GM12865 (cell line): ENCODE results near the gene CBLN1.

Experiments
- DNase-seq: peaks from one replicate; pipeline ENCODE4 v3.0.0; 2010; ENCODE audit warnings: low read depth
- H3K4me3 ChIP-seq: 2 replicates; pipeline ENCODE4 v1.5.1; 2011; ENCODE audit warnings: mild to moderate bottlenecking, low read depth, low read length, control low read depth
- TF ChIP-seq, protein P1 (sequence below): IDR thresholded peaks from 2 replicates; pipeline ENCODE4 v1.5.1; 2011; ENCODE audit warnings: low read length, control low read depth, low read depth, inconsistent platforms; ENCODE audit not compliant: insufficient read depth; ENCODE audit errors: missing control alignments

CBLN1 gene

GRCh38 chr16:49281480-49281842 is at the start of gene CBLN1:
Gene CBLN1, minus strand, starts transcription at chr16:49281838. Its CDS starts 373 bp downstream, at chr16:49281465.
- peak within 1 kb of the TSS; percentile 35 for H3K4me3 ChIP-seq
- TF ChIP-seq, protein P1, sequence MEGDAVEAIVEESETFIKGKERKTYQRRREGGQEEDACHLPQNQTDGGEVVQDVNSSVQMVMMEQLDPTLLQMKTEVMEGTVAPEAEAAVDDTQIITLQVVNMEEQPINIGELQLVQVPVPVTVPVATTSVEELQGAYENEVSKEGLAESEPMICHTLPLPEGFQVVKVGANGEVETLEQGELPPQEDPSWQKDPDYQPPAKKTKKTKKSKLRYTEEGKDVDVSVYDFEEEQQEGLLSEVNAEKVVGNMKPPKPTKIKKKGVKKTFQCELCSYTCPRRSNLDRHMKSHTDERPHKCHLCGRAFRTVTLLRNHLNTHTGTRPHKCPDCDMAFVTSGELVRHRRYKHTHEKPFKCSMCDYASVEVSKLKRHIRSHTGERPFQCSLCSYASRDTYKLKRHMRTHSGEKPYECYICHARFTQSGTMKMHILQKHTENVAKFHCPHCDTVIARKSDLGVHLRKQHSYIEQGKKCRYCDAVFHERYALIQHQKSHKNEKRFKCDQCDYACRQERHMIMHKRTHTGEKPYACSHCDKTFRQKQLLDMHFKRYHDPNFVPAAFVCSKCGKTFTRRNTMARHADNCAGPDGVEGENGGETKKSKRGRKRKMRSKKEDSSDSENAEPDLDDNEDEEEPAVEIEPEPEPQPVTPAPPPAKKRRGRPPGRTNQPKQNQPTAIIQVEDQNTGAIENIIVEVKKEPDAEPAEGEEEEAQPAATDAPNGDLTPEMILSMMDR = no peak
- DNase-seq = no peak

- DNase-seq = no peak
- H3K4me3 ChIP-seq = no peak overlapping the region
- TF ChIP-seq, protein P1 = no peak
Observed at GRCh38 chr16:49330562-49331201, 49.0 kb upstream of the CBLN1 start.

GRCh38 chr16:49328325-49328724 is 46.7 kb upstream of the CBLN1 start:
- no peak for DNase-seq

GRCh38 chr16:49327466-49327865 is 45.8 kb upstream of the CBLN1 start:
- no peak for DNase-seq
- H3K4me3 ChIP-seq = no peak overlapping the region
- TF ChIP-seq, protein P1 = no peak

More at GRCh38 chr16:49328325-49328724, 46.7 kb upstream of the CBLN1 start:
- TF ChIP-seq, protein P1 = no peak
- H3K4me3 ChIP-seq = no peak overlapping the region

DNA sequence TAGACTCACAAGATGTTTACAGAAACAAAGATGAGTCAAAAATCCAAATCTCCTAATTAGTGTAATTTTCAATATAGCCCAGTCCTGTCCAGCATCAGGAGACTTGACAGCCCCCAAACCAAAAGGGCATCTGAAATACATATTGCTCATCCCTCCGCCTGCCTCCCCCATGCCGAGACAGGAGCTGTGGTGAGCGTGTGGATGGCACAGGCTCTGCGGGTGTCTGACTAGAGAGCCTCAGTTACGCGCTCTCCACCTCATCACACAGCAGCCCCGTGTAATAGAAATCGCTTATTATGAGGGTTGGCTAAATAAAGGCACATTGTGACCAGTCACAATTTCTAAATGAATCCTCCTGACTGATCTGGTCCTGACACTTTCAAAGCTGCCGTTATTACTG is 43.1 kb upstream of the CBLN1 start:
- TF ChIP-seq, protein P1 = no peak
- no peak for DNase-seq
- H3K4me3 ChIP-seq = no peak overlapping the region

DNA sequence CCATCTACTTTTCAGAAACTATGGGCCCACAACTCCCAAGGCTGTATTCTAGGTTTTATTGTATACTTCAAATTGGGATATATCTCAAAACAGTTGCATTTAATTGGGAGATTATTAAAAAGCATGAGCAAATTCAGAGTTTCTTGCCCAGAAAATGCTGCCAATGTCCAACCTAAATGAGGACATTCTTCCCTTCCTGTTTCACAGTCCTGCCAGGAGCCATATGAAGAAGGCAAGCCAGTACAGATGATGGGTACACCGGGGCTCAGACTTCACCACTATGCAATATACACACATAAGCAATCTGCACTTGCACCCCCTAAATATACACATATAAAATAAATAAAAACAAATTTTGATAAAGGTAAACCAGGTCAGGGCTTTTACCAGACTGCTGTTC is 34.0 kb upstream of the CBLN1 start:
- H3K4me3 ChIP-seq = no peak overlapping the region
- DNase-seq = no peak
- TF ChIP-seq, protein P1 = no peak

DNA sequence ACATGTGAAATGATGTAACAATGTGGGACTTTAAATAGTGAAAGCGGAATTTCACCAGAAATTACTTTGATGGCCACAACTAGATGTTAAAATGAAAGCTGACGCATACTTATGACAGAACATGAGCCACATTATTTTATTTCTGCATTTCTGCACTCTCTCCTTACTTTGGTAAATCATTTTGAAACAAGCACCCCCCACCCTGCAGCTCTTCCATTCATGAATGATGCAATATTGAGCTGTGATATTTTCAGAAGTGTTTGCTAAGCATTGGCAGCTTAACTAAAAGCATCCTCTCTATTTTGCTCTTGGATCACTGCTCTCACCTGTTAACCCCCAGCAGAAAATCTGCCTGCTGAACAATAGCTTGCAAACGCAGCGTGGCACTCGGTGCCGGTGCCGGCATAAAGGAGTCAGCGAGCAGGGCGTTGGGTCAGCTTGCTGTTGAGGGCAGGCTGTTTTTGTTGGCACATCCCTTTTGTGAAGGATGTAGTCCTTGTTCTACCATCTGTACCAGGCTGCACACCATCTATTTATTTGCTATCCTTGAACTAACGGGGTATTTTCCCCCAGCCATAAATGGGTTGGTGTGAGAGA is 30.8 kb upstream of the CBLN1 start:
- TF ChIP-seq, protein P1 = no peak
- no peak for DNase-seq
- H3K4me3 ChIP-seq = no peak overlapping the region
